ENCODE results near the gene MAST2. TPM values are rescaled to one million over a fixed set of nuclear protein-coding genes. Genes with fewer than 3 reads are reported as not detected.
A peak's percentile ranks its signal among the peaks of the same experiment; 100 is the strongest.

MAST2 gene
- total and polyA plus RNA-seq, 11 donors, result 56.8 to 123 (median 79.7) TPM

GRCh38 chr1:45879885-45880598 lies 76.6 kb downstream of the MAST2 start:
- H3K4me3 ChIP-seq, result no peak overlapping the region
- TF ChIP-seq CTCF (IDR thresholded peaks at IDR 0.05), result no peak
- no peak for TF ChIP-seq POLR2A (IDR thresholded peaks at IDR 0.05)
- DNase-seq (no peak), ATAC-seq (no peak)
- 92 to 95% (median 93%) methylated on average over 4 of the region's 4 CpGs for WGBS, 4 donors
- no peaks in the 10 kb centered on the region for H3K9me3 ChIP-seq
- H3K4me1 ChIP-seq, result peaks cover 0 to 4% (median 0%) of the 10 kb centered on the region in 12 donors
- no peaks in the 10 kb centered on the region for H3K36me3 ChIP-seq
- no peaks in the 10 kb centered on the region for H3K27me3 ChIP-seq
- intact Hi-C loops (cut with DNase I), result loop anchor here in 2 of 10 donors (10.0 kb wide), 2 partner anchors 125 to 365 kb away; partner anchors contain the start of gene IPP (in 1 of the 2)
- H3K27ac ChIP-seq, result no peak overlapping the region

- WGBS, 4 donors, result 94 to 97% (median 96%) methylated on average over 3 of the region's 3 CpGs
- Histone ChIP-seq H3K27me3 (no peaks in the 10 kb centered on the region), H3K4me3 (no peak overlapping the region), H3K9me3 (no peaks in the 10 kb centered on the region), H3K36me3 (no peaks in the 10 kb centered on the region), H3K4me1 (peaks cover 0 to 4% (median 0%) of the 10 kb centered on the region in 12 donors), H3K27ac (no peak overlapping the region)
- TF ChIP-seq CTCF (IDR thresholded peaks at IDR 0.05) (no peak), POLR2A (IDR thresholded peaks at IDR 0.05) (no peak)
- no peak for ATAC-seq
- intact Hi-C loops (cut with DNase I), result loop anchor here in 1 of 10 donors (10.0 kb wide), 1 partner anchor 366 kb away; no protein-coding TSS in a partner anchor
- DNase-seq, result no peak
Observed at GRCh38 chr1:45880930-45881329, 77.5 kb downstream of the MAST2 start.

GRCh38 chr1:45883658-45884057 lies 80.2 kb downstream of the MAST2 start:
- ATAC-seq (no peak), DNase-seq (no peak)
- Histone ChIP-seq H3K27me3 (no peaks in the 10 kb centered on the region), H3K4me1 (peaks cover 0 to 4% (median 0%) of the 10 kb centered on the region in 12 donors), H3K4me3 (no peak overlapping the region), H3K36me3 (no peaks in the 10 kb centered on the region), H3K9me3 (no peaks in the 10 kb centered on the region), H3K27ac (no peak overlapping the region)
- intact Hi-C loops (cut with DNase I), result loop anchor here in 1 of 10 donors (10.0 kb wide), 1 partner anchor 369 kb away; no protein-coding TSS in a partner anchor
- TF ChIP-seq POLR2A (IDR thresholded peaks at IDR 0.05), result no peak
- no peak for TF ChIP-seq CTCF (IDR thresholded peaks at IDR 0.05)
- WGBS, 4 donors, result 18 to 92% (median 66%) methylated on average over 1 of the region's 1 CpG

GRCh38 chr1:45884700-45885099 lies 81.3 kb downstream of the MAST2 start:
- WGBS, 4 donors, result 76 to 86% (median 84%) methylated on average over 1 of the region's 1 CpG
- H3K9me3 ChIP-seq, result no peaks in the 10 kb centered on the region
- peaks cover 0 to 4% (median 0%) of the 10 kb centered on the region in 12 donors for H3K4me1 ChIP-seq
- no peak overlapping the region for H3K27ac ChIP-seq
- ATAC-seq (peak in 1 of 4 donors; percentile 46), DNase-seq (no peak)
- TF ChIP-seq CTCF (IDR thresholded peaks at IDR 0.05), result no peak
- no peak for TF ChIP-seq POLR2A (IDR thresholded peaks at IDR 0.05)
- H3K4me3 ChIP-seq, result no peak overlapping the region
- H3K27me3 ChIP-seq, result no peaks in the 10 kb centered on the region
- intact Hi-C loops (cut with DNase I), result loop anchor here in 1 of 10 donors (10.0 kb wide), 1 partner anchor 370 kb away; no protein-coding TSS in a partner anchor
- no peaks in the 10 kb centered on the region for H3K36me3 ChIP-seq

Data from heart left ventricle (tissue), 16 donors.